Astrocyte of the cerebellum (primary cell): ENCODE measurements around the gene SERP1.

Source experiments
- DNase-seq: peaks from one replicate; pipeline ENCODE4 v3.0.0-alpha.2; 2011; ENCODE audit warnings: low read depth
- H3K4me3 ChIP-seq: 2 replicates; pipeline ENCODE4 v1.5.1; 2011; ENCODE audit warnings: mild to moderate bottlenecking, low read depth, low read length, moderate library complexity
- in situ Hi-C: cut with HindIII; loops from 2 replicates; pipeline ENCODE4 v1.10.0; 2017; ENCODE audit warnings: low sequenced_read_pairs
- TF ChIP-seq, protein P1 (sequence below): IDR thresholded peaks from 2 replicates; pipeline ENCODE4 v1.5.1; 2012; ENCODE audit warnings: low read length, low read depth, moderate library complexity, mild to moderate bottlenecking; ENCODE audit errors: missing control alignments

SERP1 gene

DNA sequence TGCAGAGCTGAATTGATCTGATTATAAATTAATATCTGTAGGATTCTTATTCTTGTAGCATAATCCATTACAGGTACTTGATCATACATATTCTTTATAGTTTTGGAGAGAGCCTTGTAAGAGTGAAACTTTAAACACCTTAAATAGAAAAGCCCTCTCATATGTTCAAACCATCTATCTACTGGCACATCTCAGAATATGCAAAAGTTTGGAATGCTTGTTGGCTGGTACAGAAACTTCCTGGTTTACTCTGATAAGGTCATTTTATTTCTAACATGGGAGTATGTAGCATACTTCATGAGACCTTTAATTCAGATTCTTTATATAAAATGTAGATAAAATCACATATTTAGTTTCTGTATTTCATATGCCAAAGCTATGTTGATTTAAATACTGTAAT is 34.9 kb upstream of the SERP1 start:
- in situ Hi-C loops = no loop called here
- TF ChIP-seq, protein P1, sequence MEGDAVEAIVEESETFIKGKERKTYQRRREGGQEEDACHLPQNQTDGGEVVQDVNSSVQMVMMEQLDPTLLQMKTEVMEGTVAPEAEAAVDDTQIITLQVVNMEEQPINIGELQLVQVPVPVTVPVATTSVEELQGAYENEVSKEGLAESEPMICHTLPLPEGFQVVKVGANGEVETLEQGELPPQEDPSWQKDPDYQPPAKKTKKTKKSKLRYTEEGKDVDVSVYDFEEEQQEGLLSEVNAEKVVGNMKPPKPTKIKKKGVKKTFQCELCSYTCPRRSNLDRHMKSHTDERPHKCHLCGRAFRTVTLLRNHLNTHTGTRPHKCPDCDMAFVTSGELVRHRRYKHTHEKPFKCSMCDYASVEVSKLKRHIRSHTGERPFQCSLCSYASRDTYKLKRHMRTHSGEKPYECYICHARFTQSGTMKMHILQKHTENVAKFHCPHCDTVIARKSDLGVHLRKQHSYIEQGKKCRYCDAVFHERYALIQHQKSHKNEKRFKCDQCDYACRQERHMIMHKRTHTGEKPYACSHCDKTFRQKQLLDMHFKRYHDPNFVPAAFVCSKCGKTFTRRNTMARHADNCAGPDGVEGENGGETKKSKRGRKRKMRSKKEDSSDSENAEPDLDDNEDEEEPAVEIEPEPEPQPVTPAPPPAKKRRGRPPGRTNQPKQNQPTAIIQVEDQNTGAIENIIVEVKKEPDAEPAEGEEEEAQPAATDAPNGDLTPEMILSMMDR = no peak
- H3K4me3 ChIP-seq = no peak overlapping the region
- no peak for DNase-seq

DNA sequence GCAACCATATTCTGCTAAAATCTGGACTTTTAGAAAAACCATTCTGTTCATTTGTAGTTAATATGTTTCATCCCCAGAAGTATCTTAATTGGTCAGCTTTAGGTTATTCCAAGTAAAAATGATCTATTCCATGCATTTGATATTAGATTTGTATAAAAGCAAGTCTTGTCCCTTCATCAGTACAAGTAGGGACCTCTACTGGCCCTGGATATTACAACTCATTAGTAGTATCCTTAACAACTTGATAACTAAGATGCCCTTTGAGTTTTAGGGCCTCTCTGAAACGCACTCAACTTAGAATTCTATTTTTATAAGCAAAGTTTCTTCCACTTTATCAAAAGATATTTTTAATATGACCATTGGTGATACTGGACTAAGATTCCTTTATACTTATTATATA is 31.6 kb upstream of the SERP1 start:
- TF ChIP-seq, protein P1 = no peak
- DNase-seq = no peak
- H3K4me3 ChIP-seq = no peak overlapping the region
- in situ Hi-C loops = no loop called here

DNA sequence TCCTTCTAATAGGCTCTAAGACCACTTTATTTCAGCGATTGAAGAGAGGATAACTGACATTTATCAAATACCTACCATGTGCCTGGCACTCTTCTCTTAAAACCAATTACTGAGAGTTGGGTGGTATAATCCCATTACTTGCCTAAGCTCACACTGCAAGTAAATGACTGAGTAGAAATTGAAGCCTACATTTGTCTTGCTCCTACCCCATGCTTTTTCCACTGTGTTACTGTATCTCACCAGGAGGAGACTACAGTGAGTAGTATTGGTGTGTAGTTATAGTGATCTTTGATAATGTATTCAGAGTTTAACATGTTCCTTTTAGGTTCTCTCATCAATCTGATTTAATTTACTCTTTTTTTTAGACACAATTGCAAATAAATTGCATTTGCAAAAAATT is 21.0 kb upstream of the SERP1 start:
- DNase-seq = no peak
- no peak overlapping the region for H3K4me3 ChIP-seq
- TF ChIP-seq, protein P1 = no peak
- in situ Hi-C loops = no loop called here

DNA sequence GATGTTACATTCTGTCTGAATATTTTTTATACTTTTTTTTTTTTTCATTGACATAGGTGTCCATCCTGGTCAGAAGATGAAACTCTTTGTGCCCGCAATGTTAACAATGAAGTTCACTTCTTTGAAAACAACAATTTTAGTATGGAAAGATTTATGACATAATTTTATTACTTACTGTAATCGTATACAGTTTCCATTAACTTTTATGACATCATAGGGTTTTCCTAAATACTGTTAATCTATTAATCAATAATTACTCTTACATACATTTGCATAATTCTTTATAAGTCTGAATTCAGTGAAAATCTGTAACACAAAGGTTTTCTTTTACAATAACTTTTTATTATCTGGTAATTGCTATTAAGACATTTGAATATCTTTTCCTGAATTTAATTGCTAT is 17.9 kb upstream of the SERP1 start:
- DNase-seq = no peak
- no peak overlapping the region for H3K4me3 ChIP-seq
- TF ChIP-seq, protein P1 = no peak
- in situ Hi-C loops = no loop called here

GRCh38 chr3:150557725-150558124 is 11.4 kb upstream of the SERP1 start:
- in situ Hi-C loops = no loop called here
- TF ChIP-seq, protein P1 = no peak
- no peak overlapping the region for H3K4me3 ChIP-seq
- DNase-seq = no peak

GRCh38 chr3:150556792-150557191 is 10.5 kb upstream of the SERP1 start:
- in situ Hi-C loops = no loop called here
- no peak overlapping the region for H3K4me3 ChIP-seq
- DNase-seq = no peak
- TF ChIP-seq, protein P1 = no peak
